ENCODE measurements around the gene RAB1A. TPM values are rescaled to one million over a fixed set of nuclear protein-coding genes. Genes with fewer than 3 reads are reported as not detected.

Gene RAB1A
- total and polyA plus RNA-seq, 2 of the 13 experiments (the other 11 are each of a cell fraction or from before 2014, with no cell fraction given): 206 to 226 TPM

DNA sequence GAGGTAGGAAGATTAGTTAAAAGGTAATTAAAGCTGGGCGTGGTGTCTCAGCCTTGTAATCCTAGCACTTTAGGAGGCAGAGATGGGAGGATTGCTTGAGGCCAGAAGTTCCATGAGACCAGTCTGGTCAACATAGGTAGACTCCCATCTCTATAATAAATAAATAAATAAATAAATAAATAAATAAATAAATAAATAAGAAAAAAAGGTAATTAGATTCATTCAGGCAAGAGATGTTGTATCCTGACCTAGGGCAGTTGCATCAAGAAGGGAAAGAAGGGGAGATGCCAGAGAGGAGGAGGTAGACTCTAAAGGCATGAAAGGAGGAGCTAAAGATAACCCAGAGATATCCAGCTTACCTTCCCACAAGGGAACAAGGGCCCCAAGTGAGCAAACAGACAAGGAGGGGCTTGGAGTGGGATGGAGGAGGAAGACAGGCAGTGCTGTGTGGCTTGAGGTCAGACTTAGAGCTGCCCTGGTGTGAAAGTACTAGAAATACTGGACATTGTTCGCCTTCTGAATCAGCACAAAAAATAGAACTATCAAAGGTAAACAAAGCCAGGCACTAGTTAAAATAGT lies 7.4 kb upstream of the RAB1A start:
- Histone ChIP-seq H3K4me1 (ENCODE audit: insufficient read depth, low read length) (peaks cover 43% of the 10 kb centered on the region), H4K20me1 (ENCODE audit: insufficient read depth, low read length) (no peaks in the 10 kb centered on the region), H3K9me3 (ENCODE audit: low read length) (no peaks in the 10 kb centered on the region), H3K9ac (ENCODE audit: insufficient read depth, low read depth, low read length) (no peak overlapping the region), H3K4me2 (ENCODE audit: low read depth, low read length) (peak overlapping the region; percentile 29; the same call in 1 of the 2 replicates), H2AFZ (ENCODE audit: low read length) (peak overlapping the region; percentile 36), H3K4me3 (replicated peaks in 1 of 3; ENCODE audit: insufficient read depth in 1 of 3, low read depth in 2 of 3, low read length in 3 of 3) (no peak overlapping the region), H3K79me2 (ENCODE audit: insufficient read depth, low read length) (no peaks in the 10 kb centered on the region), H3K27ac (ENCODE audit: extremely low read length, insufficient read depth, low read length) (no peak overlapping the region), H3K27me3 (ENCODE audit: control insufficient read depth in 1 of 2, insufficient read depth in 2 of 2, low read length in 2 of 2) (0 out of 5 replicates have a peak, but pooled peaks cover 0 to 3% of the 10 kb centered on the region in 2 experiments), H3K36me3 (replicated peaks in 1 of 2; ENCODE audit: control insufficient read depth in 1 of 2, insufficient read depth in 2 of 2, low read length in 2 of 2) (no peaks in the 10 kb centered on the region)
- intact Hi-C loops (cut with micrococcal nuclease; ENCODE audit: unreplicated experiment) (no loop called here), in situ Hi-C loops (cut with HindIII; ENCODE audit: extremely low pct_ligation_motif_present, low pct_unique_long_range_greater_than_20kb) (no loop called here)
- POLR2A ChIA-PET: interaction anchor here (0.6 to 1.3 kb wide), 3 partner anchors 12 to 91 kb away, joined by 3 to 5 read pairs (median 4); partner anchors contain the start of genes ACTR2 and CEP68
- no peak for FAIRE-seq
- CTCF ChIA-PET (ENCODE audit: low intra/inter-chr PET ratio, low total read pairs): no interaction called here
- 0 out of 3 replicates have a peak, but pooled peaks have one; percentile 13 for ATAC-seq
- DNase-seq (ENCODE audit: low spot score): no peak
- no TSS peak for BruUV-seq (replicated peaks)
- 48% methylated on average over 2 of the region's 2 CpGs for WGBS (ENCODE audit: low lambda C conversion rate)
- TF ChIP-seq SUZ12 (IDR thresholded peaks at IDR 0.05; ENCODE audit: low read depth, low read length) (no peak), ZNF20 (CRISPR knock-in tag; IDR thresholded peaks at IDR 0.05) (no peak)
- TF ChIP-seq, protein P1, sequence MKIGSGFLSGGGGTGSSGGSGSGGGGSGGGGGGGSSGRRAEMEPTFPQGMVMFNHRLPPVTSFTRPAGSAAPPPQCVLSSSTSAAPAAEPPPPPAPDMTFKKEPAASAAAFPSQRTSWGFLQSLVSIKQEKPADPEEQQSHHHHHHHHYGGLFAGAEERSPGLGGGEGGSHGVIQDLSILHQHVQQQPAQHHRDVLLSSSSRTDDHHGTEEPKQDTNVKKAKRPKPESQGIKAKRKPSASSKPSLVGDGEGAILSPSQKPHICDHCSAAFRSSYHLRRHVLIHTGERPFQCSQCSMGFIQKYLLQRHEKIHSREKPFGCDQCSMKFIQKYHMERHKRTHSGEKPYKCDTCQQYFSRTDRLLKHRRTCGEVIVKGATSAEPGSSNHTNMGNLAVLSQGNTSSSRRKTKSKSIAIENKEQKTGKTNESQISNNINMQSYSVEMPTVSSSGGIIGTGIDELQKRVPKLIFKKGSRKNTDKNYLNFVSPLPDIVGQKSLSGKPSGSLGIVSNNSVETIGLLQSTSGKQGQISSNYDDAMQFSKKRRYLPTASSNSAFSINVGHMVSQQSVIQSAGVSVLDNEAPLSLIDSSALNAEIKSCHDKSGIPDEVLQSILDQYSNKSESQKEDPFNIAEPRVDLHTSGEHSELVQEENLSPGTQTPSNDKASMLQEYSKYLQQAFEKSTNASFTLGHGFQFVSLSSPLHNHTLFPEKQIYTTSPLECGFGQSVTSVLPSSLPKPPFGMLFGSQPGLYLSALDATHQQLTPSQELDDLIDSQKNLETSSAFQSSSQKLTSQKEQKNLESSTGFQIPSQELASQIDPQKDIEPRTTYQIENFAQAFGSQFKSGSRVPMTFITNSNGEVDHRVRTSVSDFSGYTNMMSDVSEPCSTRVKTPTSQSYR (CRISPR knock-in tag; IDR thresholded peaks at IDR 0.05; ENCODE audit: borderline replicate concordance): no peak

DNA sequence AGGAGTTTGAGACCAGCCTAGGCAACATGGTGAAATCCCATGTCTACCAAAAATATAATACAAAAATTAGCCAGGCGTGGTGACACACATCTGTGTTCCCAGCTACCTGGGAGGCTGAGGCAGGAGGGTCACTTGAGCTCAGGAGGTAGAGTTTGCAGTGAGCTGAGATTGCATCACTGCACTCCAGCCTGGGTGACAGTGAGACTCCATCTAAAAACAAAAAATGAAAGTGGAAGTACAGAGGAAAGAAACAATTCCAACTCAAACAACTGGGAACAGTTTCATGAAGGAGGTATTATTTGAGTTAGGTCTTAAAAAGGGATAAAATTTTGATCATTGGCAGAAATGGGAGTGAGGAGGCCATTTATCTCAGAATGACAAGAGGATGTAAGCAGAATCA lies 6.3 kb upstream of the RAB1A start:
- ChIA-PET POLR2A (interaction anchor here (1.3 kb wide), 2 partner anchors 80 to 92 kb away, joined by 3 to 5 read pairs; partner anchors contain the start of genes ACTR2 and CEP68), CTCF (ENCODE audit: low intra/inter-chr PET ratio, low total read pairs) (no interaction called here)
- no peak overlapping the region for H3K4me3 ChIP-seq (replicated peaks in 1 of 3; ENCODE audit: insufficient read depth in 1 of 3, low read depth in 2 of 3, low read length in 3 of 3)
- H3K4me1 ChIP-seq (ENCODE audit: insufficient read depth, low read length): peaks cover 54% of the 10 kb centered on the region
- ATAC-seq: peak; percentile 37
- FAIRE-seq: no peak
- no peak overlapping the region for H2AFZ ChIP-seq (ENCODE audit: low read length)
- intact Hi-C loops (cut with micrococcal nuclease; ENCODE audit: unreplicated experiment) (no loop called here), in situ Hi-C loops (cut with HindIII; ENCODE audit: extremely low pct_ligation_motif_present, low pct_unique_long_range_greater_than_20kb) (no loop called here)
- H3K4me2 ChIP-seq (ENCODE audit: low read depth, low read length): peak overlapping the region; percentile 50
- no peaks in the 10 kb centered on the region for H3K36me3 ChIP-seq (replicated peaks in 1 of 2; ENCODE audit: control insufficient read depth in 1 of 2, insufficient read depth in 2 of 2, low read length in 2 of 2)
- no peak for DNase-seq (ENCODE audit: low spot score)
- H3K9me3 ChIP-seq (ENCODE audit: low read length): no peaks in the 10 kb centered on the region
- no peaks in the 10 kb centered on the region for H4K20me1 ChIP-seq (ENCODE audit: insufficient read depth, low read length)
- no peak overlapping the region for H3K9ac ChIP-seq (ENCODE audit: insufficient read depth, low read depth, low read length)
- BruUV-seq (replicated peaks): no TSS peak
- H3K79me2 ChIP-seq (ENCODE audit: insufficient read depth, low read length): no peaks in the 10 kb centered on the region
- H3K27me3 ChIP-seq (ENCODE audit: control insufficient read depth in 1 of 2, insufficient read depth in 2 of 2, low read length in 2 of 2): 0 out of 5 replicates have a peak, but pooled peaks cover 0 to 3% of the 10 kb centered on the region in 2 experiments
- no peak overlapping the region for H3K27ac ChIP-seq (ENCODE audit: extremely low read length, insufficient read depth, low read length)
- 0% methylated on average over 1 of the region's 1 CpG for WGBS (ENCODE audit: low lambda C conversion rate)
- TF ChIP-seq MIER2 (CRISPR knock-in tag; IDR thresholded peaks at IDR 0.05) (no peak), ZNF367 (CRISPR knock-in tag; IDR thresholded peaks at IDR 0.05; ENCODE audit: borderline replicate concordance) (no peak), NFRKB (IDR thresholded peaks at IDR 0.05) (no peak), JDP2 (CRISPR knock-in tag; IDR thresholded peaks at IDR 0.05; ENCODE audit: borderline replicate concordance) (no peak)
- TF ChIP-seq, protein P2, sequence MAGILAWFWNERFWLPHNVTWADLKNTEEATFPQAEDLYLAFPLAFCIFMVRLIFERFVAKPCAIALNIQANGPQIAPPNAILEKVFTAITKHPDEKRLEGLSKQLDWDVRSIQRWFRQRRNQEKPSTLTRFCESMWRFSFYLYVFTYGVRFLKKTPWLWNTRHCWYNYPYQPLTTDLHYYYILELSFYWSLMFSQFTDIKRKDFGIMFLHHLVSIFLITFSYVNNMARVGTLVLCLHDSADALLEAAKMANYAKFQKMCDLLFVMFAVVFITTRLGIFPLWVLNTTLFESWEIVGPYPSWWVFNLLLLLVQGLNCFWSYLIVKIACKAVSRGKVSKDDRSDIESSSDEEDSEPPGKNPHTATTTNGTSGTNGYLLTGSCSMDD (CRISPR knock-in tag; IDR thresholded peaks at IDR 0.05): no peak
